ENCODE results near the gene OR9Q2.

DNA sequence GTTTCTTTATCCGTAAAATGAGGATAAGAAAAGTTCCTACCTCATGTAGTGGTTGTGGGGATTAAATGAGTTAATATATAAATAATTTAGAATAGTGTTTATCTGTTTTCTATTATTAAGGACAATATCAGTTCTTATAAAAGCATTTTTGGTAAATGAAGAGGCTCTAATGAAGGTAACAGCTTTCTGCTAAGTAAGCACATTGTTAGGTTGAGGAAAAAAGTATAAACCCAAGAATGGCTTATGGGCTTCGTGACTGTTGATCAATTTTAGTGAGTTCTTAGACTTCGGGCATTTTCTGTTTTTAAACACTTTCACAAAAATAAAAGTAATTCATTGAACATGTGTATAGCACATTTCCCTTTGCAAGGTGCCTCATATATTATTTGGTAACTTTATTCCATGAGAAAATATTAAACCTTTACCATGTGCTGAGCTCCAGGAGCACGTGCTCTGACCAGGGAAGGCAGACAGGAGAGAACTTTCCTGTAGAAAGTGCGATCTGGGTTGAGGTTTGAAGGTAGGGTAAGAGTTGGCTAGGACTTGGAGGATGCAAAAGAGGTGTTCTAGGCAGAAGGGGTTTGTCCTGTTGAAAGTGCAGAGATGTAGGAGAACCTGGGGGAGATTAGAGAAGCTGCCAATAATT, 11.3 kb upstream of the OR9Q2 start:
- TF ChIP-seq, protein P1, sequence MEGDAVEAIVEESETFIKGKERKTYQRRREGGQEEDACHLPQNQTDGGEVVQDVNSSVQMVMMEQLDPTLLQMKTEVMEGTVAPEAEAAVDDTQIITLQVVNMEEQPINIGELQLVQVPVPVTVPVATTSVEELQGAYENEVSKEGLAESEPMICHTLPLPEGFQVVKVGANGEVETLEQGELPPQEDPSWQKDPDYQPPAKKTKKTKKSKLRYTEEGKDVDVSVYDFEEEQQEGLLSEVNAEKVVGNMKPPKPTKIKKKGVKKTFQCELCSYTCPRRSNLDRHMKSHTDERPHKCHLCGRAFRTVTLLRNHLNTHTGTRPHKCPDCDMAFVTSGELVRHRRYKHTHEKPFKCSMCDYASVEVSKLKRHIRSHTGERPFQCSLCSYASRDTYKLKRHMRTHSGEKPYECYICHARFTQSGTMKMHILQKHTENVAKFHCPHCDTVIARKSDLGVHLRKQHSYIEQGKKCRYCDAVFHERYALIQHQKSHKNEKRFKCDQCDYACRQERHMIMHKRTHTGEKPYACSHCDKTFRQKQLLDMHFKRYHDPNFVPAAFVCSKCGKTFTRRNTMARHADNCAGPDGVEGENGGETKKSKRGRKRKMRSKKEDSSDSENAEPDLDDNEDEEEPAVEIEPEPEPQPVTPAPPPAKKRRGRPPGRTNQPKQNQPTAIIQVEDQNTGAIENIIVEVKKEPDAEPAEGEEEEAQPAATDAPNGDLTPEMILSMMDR (IDR thresholded peaks at IDR 0.05; ENCODE audit: low read length): no peak
- no peak for TF ChIP-seq EZH2 (IDR thresholded peaks at IDR 0.05; ENCODE audit: borderline replicate concordance, low read length)
